Body of pancreas (tissue), 4 donors: Measurements from ENCODE around the gene CEACAM19.

Experiments used
- CTCF ChIP-seq, 7 experiments: fragments of 450-650 bp in 4 of 7; fragments of 200-600 bp in 3 of 7; sonication (generic) in 3 of 7; IDR thresholded peaks; one replicate each; pipeline ENCODE4 v1.5.1; 2016 to 2019; ENCODE audit warnings: antibody characterized with exemption in 7 of 7
- POLR2A ChIP-seq, 3 donors: fragments of 450-650 bp; IDR thresholded peaks; one replicate each; pipeline ENCODE4 v1.6.1; 2016; ENCODE audit warnings: antibody characterized with exemption in 3 of 3, mild to moderate bottlenecking in 2 of 3

- TF ChIP-seq CTCF (IDR thresholded peaks at IDR 0.05) (peak in 4 of 7 experiments; percentile 20 to 32 (median 26)), POLR2A (IDR thresholded peaks at IDR 0.05) (peak in 2 of 3 donors; percentile 41 to 55)
These were observed 47.4 kb downstream of the CEACAM19 start for GRCh38 chr19:44718441-44719261.
